Posterior vena cava (tissue), 2 donors: ENCODE results near the gene C19orf47. TPM values are rescaled to one million over a fixed set of nuclear protein-coding genes. Genes with fewer than 3 reads are reported as not detected.

ENCODE experiments used
- DNase-seq: peaks from one replicate; pipeline ENCODE4 v3.0.0-alpha.2; 2020; ENCODE audit warnings: low spot score
- intact Hi-C, 2 donors: fragments of 100-400 bp; cut with DNase I; formaldehyde crosslinking; loops; one replicate each; pipeline versions ENCODE4 v1.14.1 to v1.14.2; 2022 to 2023
- total RNA-seq, 2 donors: library from RNA; stranded (reverse); fragmentation: NEBNext Ultra II Directional; extraction: Animal tissue kit (Norgen Biotek cat#: 25700); gene quantifications; one replicate each; pipeline ENCODE4 v1.2.1, GENCODE V29; 2021
- donor health status: DM: yes; HTN: yes; CAD: no.
- donor health status: DM: yes; HTN: yes; CAD: no.

C19orf47 gene
- total RNA-seq, 2 donors from 2014 or later: 13.2 to 16.9 TPM

- DNase-seq: no peak
- intact Hi-C loops: no loop called here
These were observed 50.2 kb downstream of the C19orf47 start for GRCh38 chr19:40298026-40298425.

GRCh38 chr19:40294560-40294959 is 53.6 kb downstream of the C19orf47 start:
- DNase-seq: no peak
- intact Hi-C loops: no loop called here

- intact Hi-C loops: no loop called here
- DNase-seq: no peak
These were observed 61.2 kb downstream of the C19orf47 start for GRCh38 chr19:40286971-40287421.

GRCh38 chr19:40286235-40286970 is 61.8 kb downstream of the C19orf47 start:
- DNase-seq: no peak
- intact Hi-C loops: no loop called here

- intact Hi-C loops: no loop called here
- peak; percentile 100 for DNase-seq
These were observed 62.6 kb downstream of the C19orf47 start for GRCh38 chr19:40285353-40286234.

- intact Hi-C loops: no loop called here
- peak; percentile 91 for DNase-seq
These were observed 63.5 kb downstream of the C19orf47 start, which contains the start of gene AKT2 for GRCh38 chr19:40284501-40285352. TSS of gene AKT2 (minus strand) at chr19:40285345. CDS start at chr19:40265267, 20,078 bp downstream.

GRCh38 chr19:40284251-40284500 is 64.0 kb downstream of the C19orf47 start:
- DNase-seq: no peak
- intact Hi-C loops: no loop called here

- intact Hi-C loops: no loop called here
- DNase-seq: peak; percentile 45
These were observed 64.6 kb downstream of the C19orf47 start for GRCh38 chr19:40283414-40284250.

- DNase-seq: peak; percentile 12
- intact Hi-C loops: no loop called here
These were observed 65.3 kb downstream of the C19orf47 start for GRCh38 chr19:40282920-40283319.

- DNase-seq: peak; percentile 67
- intact Hi-C loops: no loop called here
These were observed 66.0 kb downstream of the C19orf47 start for GRCh38 chr19:40282209-40282580.

GRCh38 chr19:40281381-40282208 is 66.6 kb downstream of the C19orf47 start:
- DNase-seq: peak; percentile 18
- intact Hi-C loops: no loop called here

GRCh38 chr19:40280608-40281221 is 67.5 kb downstream of the C19orf47 start:
- intact Hi-C loops: no loop called here
- peak; percentile 24 for DNase-seq

GRCh38 chr19:40279761-40280607 is 68.2 kb downstream of the C19orf47 start:
- DNase-seq: peak; percentile 52

GRCh38 chr19:40279120-40279551 is 69.1 kb downstream of the C19orf47 start:
- intact Hi-C loops: no loop called here
- peak; percentile 87 for DNase-seq

More at GRCh38 chr19:40279761-40280607, 68.2 kb downstream of the C19orf47 start:
- intact Hi-C loops: no loop called here

- intact Hi-C loops: no loop called here
- DNase-seq: peak; percentile 65
These were observed 69.7 kb downstream of the C19orf47 start for GRCh38 chr19:40278361-40279035.
